Astrocyte of the cerebellum (primary cell): ENCODE data around the gene ABCA7.

Source experiments
- DNase-seq: peaks from one replicate; pipeline ENCODE4 v3.0.0-alpha.2; 2011; ENCODE audit warnings: low read depth
- H3K4me3 ChIP-seq: 2 replicates; pipeline ENCODE4 v1.5.1; 2011; ENCODE audit warnings: mild to moderate bottlenecking, low read depth, low read length, moderate library complexity
- in situ Hi-C: cut with HindIII; loops from 2 replicates; pipeline ENCODE4 v1.10.0; 2017; ENCODE audit warnings: low sequenced_read_pairs
- TF ChIP-seq, protein P1 (sequence below): IDR thresholded peaks from 2 replicates; pipeline ENCODE4 v1.5.1; 2012; ENCODE audit warnings: low read length, low read depth, moderate library complexity, mild to moderate bottlenecking; ENCODE audit errors: missing control alignments

The ABCA7 gene

DNA sequence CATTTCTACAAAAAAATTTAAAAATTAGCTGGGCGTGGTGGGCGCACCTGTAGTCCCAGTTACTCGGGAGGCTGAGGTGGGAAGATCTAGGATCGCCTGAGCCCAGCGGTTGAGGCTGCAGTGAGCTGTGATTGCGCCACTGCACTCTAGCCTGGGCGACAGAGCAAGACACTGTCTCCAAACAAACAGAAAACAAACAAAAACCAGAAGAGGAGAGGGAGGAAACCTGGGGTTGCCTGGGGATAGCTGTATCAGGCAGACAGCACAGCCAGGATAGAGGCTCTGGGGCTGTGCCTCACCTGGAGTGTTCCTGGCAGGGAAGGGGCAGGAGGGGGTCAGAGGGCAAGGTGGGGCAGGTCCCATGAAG, 57.9 kb downstream of the ABCA7 start:
- TF ChIP-seq, protein P1, sequence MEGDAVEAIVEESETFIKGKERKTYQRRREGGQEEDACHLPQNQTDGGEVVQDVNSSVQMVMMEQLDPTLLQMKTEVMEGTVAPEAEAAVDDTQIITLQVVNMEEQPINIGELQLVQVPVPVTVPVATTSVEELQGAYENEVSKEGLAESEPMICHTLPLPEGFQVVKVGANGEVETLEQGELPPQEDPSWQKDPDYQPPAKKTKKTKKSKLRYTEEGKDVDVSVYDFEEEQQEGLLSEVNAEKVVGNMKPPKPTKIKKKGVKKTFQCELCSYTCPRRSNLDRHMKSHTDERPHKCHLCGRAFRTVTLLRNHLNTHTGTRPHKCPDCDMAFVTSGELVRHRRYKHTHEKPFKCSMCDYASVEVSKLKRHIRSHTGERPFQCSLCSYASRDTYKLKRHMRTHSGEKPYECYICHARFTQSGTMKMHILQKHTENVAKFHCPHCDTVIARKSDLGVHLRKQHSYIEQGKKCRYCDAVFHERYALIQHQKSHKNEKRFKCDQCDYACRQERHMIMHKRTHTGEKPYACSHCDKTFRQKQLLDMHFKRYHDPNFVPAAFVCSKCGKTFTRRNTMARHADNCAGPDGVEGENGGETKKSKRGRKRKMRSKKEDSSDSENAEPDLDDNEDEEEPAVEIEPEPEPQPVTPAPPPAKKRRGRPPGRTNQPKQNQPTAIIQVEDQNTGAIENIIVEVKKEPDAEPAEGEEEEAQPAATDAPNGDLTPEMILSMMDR, result no peak
- no peak for DNase-seq
- H3K4me3 ChIP-seq, result no peak overlapping the region
- in situ Hi-C loops, result no loop called here

DNA sequence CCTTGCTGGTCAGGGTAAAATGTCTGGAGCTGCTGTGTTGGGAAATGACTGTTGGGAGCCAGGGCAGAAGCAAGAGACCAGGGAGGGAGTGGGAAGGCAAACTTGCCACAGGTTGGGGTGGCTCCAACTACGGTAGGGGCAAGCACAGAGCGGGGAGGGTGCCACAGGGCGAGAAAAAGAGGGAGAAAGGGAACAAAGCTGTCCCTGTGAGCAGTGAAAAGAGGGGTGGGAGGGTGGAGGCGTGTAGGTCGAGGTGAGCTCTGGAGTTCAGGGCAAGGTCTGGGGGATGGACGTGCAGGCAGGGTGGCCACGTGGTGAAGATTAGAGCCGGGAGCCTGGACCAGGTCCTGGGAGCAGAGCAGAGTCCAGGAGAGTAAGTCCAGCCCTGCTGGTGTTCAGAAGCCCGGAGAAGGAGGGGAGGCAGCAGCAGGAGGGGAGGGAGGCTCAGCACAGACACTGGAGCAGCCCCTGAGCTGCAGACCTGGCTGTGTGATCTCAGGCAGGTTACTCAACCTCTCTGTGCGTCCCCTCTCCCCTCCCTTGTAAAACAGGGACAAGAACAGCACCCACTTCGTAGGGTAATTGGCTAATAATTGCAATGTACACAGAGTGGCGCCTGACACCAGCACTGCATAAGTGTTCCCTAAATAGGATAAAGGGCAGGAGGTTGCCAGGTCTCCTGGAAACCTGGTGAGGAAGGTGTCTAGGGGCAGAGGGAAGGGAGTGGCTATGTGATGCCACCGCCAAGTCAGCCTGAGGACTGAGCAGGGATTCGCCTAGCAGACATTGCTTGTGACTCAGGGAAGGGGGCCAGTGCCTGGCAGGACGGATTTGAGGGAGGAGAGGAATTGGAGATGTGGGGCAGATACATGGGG, 58.5 kb downstream of the ABCA7 start:
- no peak overlapping the region for H3K4me3 ChIP-seq
- TF ChIP-seq, protein P1, result no peak
- DNase-seq, result no peak
- in situ Hi-C loops, result no loop called here

DNA sequence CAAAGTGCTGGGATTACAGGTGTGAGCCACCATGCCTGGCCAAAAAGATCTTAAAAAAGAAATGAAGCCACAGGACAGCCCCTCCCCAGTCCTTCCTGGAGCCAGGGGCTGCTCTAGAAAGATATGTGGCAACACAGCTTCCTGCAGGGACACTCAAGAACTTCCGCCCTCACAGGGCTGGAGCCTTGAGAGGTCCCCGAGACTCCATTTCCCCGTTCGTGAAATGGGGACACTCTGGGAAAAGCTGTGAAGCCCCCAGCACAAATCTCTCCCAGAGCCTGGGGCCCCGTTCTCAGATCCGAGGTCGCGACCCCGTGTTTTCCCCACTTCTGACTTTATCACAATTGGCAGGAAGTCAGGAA, 61.4 kb downstream of the ABCA7 start:
- TF ChIP-seq, protein P1, result no peak
- DNase-seq, result no peak
- no peak overlapping the region for H3K4me3 ChIP-seq
- in situ Hi-C loops, result no loop called here

DNA sequence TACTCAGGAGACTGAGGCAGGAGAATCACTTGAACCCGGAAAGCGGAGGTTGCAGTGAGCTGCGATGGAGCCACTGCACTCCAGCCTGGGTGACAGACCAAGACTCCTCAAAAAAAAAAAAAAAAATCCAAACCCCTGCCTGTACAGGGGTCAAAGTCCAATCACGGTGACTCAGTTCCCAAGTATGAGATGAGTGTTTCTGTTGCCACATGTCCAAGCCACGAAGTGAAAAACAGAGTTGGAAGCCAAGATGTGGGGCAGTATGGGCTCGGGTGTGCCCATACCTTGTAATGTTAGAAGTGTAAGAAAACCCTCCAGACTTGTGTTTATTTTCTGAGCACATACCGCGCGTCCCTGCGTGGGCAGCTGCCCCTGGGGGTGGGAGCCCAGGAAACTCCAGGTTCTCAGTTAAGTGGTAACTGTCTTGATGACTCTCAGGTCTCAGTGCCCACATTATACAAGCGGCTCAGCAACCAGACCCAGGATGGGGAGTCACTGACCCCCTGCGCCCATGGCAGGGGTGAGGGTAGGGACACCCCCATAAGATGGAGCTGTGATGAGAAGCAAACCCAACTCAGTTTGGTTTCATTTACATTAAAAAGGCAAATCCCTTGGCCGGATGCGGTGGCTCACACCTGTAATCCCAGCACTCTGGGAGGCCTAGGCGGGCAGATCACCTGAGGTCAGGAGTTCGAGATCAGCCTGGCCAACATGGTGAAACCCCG, 62.7 kb downstream of the ABCA7 start:
- DNase-seq, result peak; percentile 98
- in situ Hi-C loops, result no loop called here
- H3K4me3 ChIP-seq, result no peak overlapping the region
- TF ChIP-seq, protein P1, result no peak

DNA sequence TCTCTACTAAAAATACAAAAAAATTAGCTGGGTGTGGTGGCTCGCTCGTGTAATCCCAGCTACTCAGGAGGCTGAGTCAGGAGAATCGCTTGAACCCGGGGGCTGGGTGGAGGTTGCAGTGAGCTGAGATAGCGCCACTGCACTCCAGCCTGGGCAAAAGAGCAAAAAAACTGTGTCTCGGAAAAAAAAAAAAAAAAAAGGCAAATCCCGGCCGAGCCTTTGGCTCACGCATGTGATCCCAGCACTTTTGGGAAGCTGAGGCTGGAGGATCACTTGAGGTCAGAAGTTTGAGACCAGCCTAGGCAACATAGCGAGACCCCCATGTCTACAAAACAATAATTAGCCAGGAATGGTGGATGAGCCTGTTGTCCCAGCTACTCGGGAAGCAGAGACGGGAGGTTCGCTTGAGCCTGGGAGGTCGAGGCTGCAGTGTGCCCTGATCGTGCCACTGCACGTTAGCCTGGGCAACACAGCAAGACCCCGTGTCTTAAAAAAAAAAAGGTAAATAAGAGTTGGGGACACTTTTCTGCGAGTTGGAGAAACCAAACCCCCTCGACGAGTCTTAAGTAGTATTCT, 63.3 kb downstream of the ABCA7 start:
- in situ Hi-C loops, result no loop called here
- H3K4me3 ChIP-seq, result peak overlapping the region; percentile 10
- DNase-seq, result no peak
- TF ChIP-seq, protein P1, result no peak

GRCh38 chr19:1103708-1104310, 63.9 kb downstream of the ABCA7 start, which contains the start of gene GPX4:
TSS of gene GPX4 (plus strand) at chr19:1103994. CDS start at chr19:1104044, 50 bp downstream.
- H3K4me3 ChIP-seq, result peak within 1 kb of the TSS; percentile 64
- TF ChIP-seq, protein P1, result no peak
- DNase-seq, result peak; percentile 99
- in situ Hi-C loops, result no loop called here
